ENCODE measurements around the gene ETNPPL. TPM values are rescaled to one million over a fixed set of nuclear protein-coding genes. Genes with fewer than 3 reads are reported as not detected.

The ETNPPL gene
- total and polyA plus RNA-seq, 2 donors (not counting 3 experiments of a cell fraction or from before 2014, with no cell fraction given): not detected

GRCh38 chr4:108716340-108716739 is 46.5 kb downstream of the ETNPPL start:
- H4K20me1 ChIP-seq (replicated peaks; ENCODE audit: control insufficient read depth, extremely low read depth, insufficient read depth, low read length): no peaks in the 10 kb centered on the region
- DNase-seq (ENCODE audit: low read depth, low spot score): no peak
- dilution Hi-C loops (cut with MboI; ENCODE audit: extremely low pct_ligation_motif_present, low sequenced_read_pairs) (no loop called here), intact Hi-C loops (cut with micrococcal nuclease) (no loop called here)
- no peaks in the 10 kb centered on the region for H3K36me3 ChIP-seq (ENCODE audit: control insufficient read depth in 2 of 2, extremely low read depth in 1 of 2, insufficient read depth in 2 of 2, low read length in 2 of 2)
- no peaks in the 10 kb centered on the region for H3K79me2 ChIP-seq (ENCODE audit: control insufficient read depth, insufficient read depth, low read length)
- H3K4me1 ChIP-seq (ENCODE audit: control insufficient read depth, extremely low read depth, insufficient read depth, low read length): no peaks in the 10 kb centered on the region
- no peaks in the 10 kb centered on the region for H3K9me1 ChIP-seq (replicated peaks; ENCODE audit: control insufficient read depth, extremely low read depth, insufficient read depth, low read length)
- POLR2A ChIA-PET: no interaction called here
- no peak for FAIRE-seq
- H3K9me3 ChIP-seq (replicated peaks; ENCODE audit: control insufficient read depth, insufficient read depth, low read length): no peaks in the 10 kb centered on the region
- no TSS peak for BruUV-seq (replicated peaks)
- TF ChIP-seq MYC (IDR thresholded peaks at IDR 0.05; ENCODE audit: low read depth, low read length) (no peak), FOS (IDR thresholded peaks at IDR 0.05; ENCODE audit: borderline replicate concordance, insufficient read depth, low read length) (no peak), GATA2 (IDR thresholded peaks at IDR 0.05; ENCODE audit: insufficient read depth, insufficient read length, low read depth, low read length) (no peak), EZH2 (IDR thresholded peaks at IDR 0.05; ENCODE audit: borderline replicate concordance, low read depth, low read length, severe bottlenecking) (no peak), POLR2AphosphoS5 (IDR thresholded peaks at IDR 0.05; ENCODE audit: insufficient read depth, low read depth, low read length) (no peak), POLR2A (IDR thresholded peaks at IDR 0.05; ENCODE audit: low read depth, low read length) (no peak), JUN (IDR thresholded peaks at IDR 0.05; ENCODE audit: borderline replicate concordance, insufficient read depth, insufficient read length, low read depth) (no peak), CTCF (IDR thresholded peaks at IDR 0.05; ENCODE audit: extremely low read depth in 1 of 2, insufficient read depth in 1 of 2, low read depth in 1 of 2, low read length in 2 of 2) (no peak)
- TF ChIP-seq, protein P1, sequence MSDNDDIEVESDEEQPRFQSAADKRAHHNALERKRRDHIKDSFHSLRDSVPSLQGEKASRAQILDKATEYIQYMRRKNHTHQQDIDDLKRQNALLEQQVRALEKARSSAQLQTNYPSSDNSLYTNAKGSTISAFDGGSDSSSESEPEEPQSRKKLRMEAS (IDR thresholded peaks at IDR 0.05; ENCODE audit: insufficient read depth, insufficient read length): no peak
- H3K27ac ChIP-seq (ENCODE audit: insufficient read depth, low read depth, low read length): no peak overlapping the region
- CTCF ChIA-PET: interaction anchor here (1.1 kb wide), 1 partner anchor 66 kb away, joined by 3 read pairs; the partner anchor contains the start of gene OSTC
- no peak overlapping the region for H2AFZ ChIP-seq (ENCODE audit: low read depth, low read length)
- H3K4me2 ChIP-seq (ENCODE audit: insufficient read depth, low read length): no peak overlapping the region
- H3K27me3 ChIP-seq (ENCODE audit: control insufficient read depth in 2 of 2, insufficient read depth in 2 of 2, low read length in 2 of 2): peaks cover 0 to 2% of the 10 kb centered on the region in 2 experiments
- H3K4me3 ChIP-seq (replicated peaks in 1 of 3; ENCODE audit: insufficient read depth in 1 of 3, low read depth in 1 of 3, low read length in 3 of 3): no peak overlapping the region
- H3K9ac ChIP-seq (replicated peaks; ENCODE audit: extremely low read depth, insufficient read depth, low read length): no peak overlapping the region

All from endothelial cell of umbilical vein (primary cell).